ENCODE measurements around the gene TMEM135.

GRCh38 chr11:87154246-87154645, 116.5 kb downstream of the TMEM135 start:
- TF ChIP-seq SIN3A (IDR thresholded peaks at IDR 0.05; ENCODE audit: borderline replicate concordance, insufficient read depth, low read length) (no peak), POLR2AphosphoS5 (IDR thresholded peaks at IDR 0.05; ENCODE audit: low read depth, low read length) (no peak), REST (IDR thresholded peaks at IDR 0.05; ENCODE audit: insufficient read depth in 1 of 2, low read depth in 2 of 2, low read length in 2 of 2) (no peak), TAF1 (IDR thresholded peaks at IDR 0.05; ENCODE audit: borderline replicate concordance, insufficient read depth, low read length) (no peak)

All from PFSK-1 (cell line).